GM12874 (cell line): Measurements from ENCODE around the gene GPRC5C.

Experiments
- CTCF ChIP-seq: IDR thresholded peaks from 2 replicates; pipeline ENCODE4 v1.5.1; 2011; ENCODE audit warnings: low read depth, mild to moderate bottlenecking, control low read depth, low read length, moderate library complexity; ENCODE audit not compliant: insufficient read depth

Gene GPRC5C

GRCh38 chr17:74417178-74418045 lies 14.5 kb upstream of the GPRC5C start:
- no peak for TF ChIP-seq CTCF

GRCh38 chr17:74419928-74420411 lies 11.9 kb upstream of the GPRC5C start:
- TF ChIP-seq CTCF, result no peak

- no peak for TF ChIP-seq CTCF
Measured at GRCh38 chr17:74424117-74424516, 7.8 kb upstream of the GPRC5C start.

- TF ChIP-seq CTCF, result no peak
Measured at GRCh38 chr17:74424657-74425056, 7.2 kb upstream of the GPRC5C start.

GRCh38 chr17:74426551-74427047 lies 5.3 kb upstream of the GPRC5C start:
- no peak for TF ChIP-seq CTCF

GRCh38 chr17:74427048-74427762 lies 4.7 kb upstream of the GPRC5C start:
- no peak for TF ChIP-seq CTCF

GRCh38 chr17:74427763-74428153 lies 4.1 kb upstream of the GPRC5C start:
- no peak for TF ChIP-seq CTCF
